GM21825 (cell line): ENCODE measurements around the gene SLC15A4.
"Not testable (repeated sequence)": the region's sequence is repeated elsewhere in the genome, so short reads cannot be mapped to it uniquely, and the experiment has no call there.

Experiments used
- ATAC-seq: cut with Tn5 transposase; IDR thresholded peaks from one replicate; pipeline ENCODE4 v1.9.1; 2021; ENCODE audit warnings: mild to moderate bottlenecking, moderate library complexity; ENCODE audit not compliant: unreplicated experiment

Gene SLC15A4

DNA sequence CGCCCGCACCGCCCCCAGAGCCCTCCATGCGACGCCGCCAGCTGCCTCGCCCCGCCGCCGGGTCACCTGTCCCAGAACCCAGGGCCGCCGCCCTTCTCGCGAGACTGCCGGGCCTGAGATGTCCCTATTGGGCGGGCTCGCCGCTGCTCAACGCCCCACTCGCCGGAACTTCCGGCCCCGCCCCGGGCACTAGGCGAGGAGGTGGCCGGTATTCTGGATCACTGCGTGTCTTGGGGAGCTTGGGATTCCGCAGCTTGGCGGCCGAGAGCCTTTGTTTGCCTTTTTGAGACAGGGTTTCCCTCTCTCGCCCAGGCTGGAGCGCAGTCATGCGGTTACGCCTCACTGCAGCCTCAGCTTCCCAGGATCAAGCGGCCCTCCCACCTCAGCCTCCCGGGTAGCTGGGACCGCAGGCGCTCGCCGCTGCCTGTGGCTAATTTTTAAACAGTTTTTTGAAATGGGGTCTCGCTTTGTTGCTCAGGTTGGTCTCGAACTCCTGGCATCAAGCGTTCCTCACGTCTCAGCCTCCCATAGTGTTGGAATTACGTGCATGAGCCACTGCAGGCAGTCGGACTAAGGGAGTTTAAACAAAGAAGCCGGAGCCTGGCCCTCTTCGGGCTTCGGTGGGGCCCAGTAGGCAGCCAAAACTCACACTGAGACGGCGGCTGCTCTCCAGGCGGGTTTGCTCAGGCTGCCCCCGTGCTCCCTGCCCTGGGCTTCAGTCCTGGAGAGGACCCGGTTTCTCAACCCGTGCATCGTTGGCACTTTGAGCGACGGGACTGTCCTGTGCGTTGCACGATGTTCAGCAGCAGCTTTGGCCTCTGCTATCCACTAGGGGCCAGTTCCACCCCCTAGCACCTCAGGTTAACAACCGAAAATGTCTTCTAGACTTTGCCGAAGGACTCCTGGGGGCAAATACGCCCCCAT, at the start of gene SLC15A4:
Gene SLC15A4, minus strand, starts transcription at position 43 of the 924 bp plus-strand sequence. Its CDS starts 15 bp downstream, at position 28.
- peak; percentile 79 for ATAC-seq

DNA sequence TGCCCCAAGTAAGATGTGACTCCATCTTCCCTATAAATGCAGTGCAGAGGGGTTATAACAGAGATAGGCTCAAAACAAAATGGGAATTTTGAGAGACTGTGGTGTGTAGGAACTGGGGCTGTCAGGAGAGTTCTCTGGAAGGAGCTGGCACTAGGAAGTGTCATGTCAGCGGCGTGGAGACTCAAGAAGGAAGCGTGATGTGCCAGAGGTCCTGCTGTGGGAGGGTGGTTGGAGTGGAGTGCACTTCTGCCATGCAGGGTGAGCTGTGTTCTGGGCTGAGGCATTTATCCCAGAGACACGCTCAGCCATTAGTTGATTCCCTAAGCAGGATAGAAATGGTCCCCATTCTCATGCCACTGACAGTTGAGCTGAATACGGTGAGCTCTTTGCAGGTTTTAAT, 48.5 kb upstream of the SLC15A4 start:
- ATAC-seq = no peak

DNA sequence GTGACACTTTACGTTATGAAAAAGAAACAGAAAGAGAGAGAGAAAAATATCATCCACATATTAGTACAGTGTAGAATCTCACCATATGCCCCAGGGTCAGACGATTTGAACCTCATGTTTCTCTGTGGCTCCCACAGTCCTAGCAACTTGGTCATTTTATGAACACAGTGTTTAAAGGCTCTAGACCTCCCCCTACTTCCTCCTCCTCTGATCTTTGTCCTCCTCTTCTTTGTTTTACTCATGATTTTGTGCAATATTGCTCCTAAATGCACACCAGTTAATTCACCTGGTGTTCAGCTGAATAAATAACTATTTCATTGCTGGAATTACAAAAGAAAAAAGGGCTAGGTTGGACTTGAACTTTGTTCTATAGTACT, 47.7 kb upstream of the SLC15A4 start:
- ATAC-seq = no peak

DNA sequence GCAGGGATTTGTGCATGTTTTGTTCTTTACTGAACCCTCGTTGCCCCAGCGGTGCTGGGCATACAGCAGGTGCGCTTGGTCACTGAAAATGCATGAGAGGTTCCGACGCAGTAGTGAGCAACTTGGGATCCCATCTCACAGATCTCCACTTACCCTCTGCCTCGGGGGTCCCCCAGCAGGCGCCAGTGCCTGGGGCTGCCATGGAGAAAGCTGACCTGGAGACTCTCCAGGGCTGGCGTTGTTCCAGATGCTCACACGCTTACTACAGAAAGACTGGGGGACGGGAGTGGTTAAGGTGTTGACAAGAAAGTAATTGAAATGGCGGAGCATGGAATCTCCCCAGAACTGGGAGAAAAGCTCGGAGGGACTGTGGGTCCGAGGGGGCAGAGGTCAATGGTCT, 43.7 kb upstream of the SLC15A4 start:
- no peak for ATAC-seq

DNA sequence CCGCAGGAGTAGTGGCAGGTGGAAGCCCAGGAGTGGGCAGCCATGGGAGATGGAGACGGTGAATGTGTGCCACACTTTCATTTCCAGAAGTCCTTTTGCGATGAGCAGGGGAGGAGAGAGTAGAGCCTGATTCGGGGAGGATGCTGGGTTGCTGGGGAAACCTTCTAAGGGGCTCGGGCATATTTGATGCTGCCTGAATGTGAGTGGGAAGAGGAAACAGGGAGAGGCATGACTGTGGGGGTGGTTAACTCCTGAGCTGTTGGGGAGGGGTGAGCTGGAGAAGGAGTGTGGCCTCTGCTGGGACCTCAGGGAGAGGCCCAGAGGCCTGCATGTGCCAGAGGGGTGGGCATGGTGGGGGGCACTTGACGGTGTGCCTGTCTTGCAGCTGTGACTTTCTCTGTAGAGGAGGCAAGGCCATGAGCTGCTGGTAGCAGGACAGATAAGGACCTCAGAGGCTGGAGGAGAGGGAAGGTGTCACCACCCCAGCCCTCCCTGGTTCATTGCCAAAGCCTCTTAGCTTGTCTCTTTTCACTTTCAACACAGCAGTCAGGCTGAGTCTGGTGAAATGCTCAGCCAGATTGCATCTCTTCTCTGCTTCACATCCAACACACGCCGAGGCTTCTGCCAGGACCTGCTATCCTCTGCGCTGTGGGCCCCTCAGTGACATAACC, 40.9 kb upstream of the SLC15A4 start:
- no peak for ATAC-seq

DNA sequence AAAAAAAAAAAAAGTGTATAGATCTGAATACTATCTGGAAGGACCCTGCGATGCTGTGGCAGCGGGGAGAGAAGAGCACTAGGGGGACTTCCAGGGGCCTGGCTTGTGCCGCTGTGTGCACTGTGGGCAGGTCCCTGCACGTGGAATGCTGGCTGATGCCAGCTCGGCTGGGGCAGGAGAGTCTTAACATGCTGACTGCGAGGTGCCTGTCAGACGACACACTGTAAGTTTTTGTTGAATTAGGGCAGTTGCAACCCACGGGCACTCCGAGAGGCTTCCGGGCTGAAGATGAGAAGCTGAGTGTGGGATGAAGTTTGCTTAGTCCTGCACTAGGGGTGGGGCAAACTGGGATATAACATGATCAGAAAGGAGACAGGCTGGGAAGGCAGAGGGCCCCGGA, 40.2 kb upstream of the SLC15A4 start:
- no peak for ATAC-seq

DNA sequence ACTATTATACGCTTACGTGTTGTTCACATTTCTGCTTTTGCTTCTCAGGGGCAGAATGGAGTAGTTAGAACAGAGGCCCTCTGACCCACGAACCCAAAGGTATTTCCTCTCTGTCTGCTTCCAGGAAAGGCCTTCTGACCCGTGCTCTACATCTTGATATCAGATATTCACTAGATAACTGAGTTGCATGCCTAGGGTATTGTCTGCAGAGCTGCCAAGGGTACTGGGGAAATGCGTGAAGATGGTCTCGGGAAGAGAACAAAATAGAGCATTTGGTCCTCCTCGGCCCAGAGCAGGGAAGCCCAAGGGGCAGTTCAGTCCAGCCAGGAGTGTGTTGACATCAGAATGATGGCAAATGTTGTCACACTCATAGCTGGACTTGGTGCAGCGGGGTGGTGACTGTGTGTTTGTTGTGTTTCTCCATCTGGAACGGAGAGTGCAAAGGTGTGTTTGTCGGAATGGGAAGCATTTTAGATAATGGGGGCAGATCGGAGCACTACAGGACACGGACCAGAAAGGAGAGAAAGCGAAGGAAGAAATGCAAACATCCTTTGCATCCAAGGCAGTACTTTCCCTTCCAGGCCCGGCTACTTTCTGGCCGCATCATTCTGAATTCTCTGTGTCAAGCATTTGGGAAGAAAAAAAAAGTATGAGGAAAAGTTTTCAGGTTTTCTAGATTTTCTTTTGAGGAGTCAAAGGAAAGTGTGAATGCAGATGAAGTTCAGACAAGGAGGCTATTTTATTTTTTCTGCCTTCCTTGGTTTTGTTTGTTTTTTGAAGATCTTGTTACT, 37.7 kb upstream of the SLC15A4 start:
- ATAC-seq = no peak

DNA sequence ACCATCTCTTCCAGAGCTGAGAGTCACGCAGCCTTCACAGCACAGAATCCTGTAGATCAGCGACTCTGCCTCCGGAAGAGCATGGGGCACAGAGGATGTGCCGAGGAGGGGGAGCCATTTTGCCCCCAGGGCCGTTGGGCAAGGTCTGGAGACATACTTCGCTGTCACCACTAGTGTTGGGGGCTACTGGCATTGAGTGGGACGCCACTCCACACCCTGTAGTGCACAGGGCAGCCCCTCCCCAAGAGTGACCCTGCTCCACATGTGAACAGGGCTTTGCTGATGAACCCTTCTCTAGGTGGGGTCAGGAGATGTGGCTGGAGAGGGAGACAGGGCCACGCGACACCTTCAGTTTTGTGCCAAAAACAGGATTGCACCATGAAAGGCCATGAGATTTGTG, 35.6 kb upstream of the SLC15A4 start:
- ATAC-seq = no peak

DNA sequence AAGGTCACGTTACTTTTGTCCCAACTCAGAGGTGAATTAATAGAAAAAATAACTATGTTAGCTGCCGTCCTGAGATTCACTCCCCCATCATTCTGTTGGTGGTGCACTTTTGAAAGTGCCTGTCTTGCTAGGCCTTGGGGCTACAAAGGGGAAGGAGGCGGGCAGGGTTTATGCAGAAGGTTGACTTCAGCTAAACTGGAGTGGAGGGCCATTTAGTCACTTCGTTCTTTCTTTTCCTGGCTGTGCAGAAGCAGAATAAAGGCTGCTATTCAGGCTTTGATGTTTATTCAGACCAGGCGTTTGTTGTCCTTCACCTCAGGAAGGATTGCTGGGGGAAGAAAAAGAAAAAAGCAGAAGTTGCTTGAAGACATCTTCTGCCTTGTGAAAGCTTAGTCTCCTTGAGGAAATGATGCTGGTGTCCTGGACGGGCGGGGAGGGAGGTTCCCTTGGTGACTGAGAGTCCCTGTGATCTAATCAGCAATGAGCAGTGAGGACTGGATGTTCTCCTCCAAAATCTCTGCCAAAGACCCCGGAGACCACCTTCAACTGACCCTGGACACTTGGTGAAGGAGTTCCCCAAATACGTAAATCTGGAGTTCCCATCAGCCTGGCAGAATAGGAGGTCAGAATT, 33.5 kb upstream of the SLC15A4 start:
- no peak for ATAC-seq

DNA sequence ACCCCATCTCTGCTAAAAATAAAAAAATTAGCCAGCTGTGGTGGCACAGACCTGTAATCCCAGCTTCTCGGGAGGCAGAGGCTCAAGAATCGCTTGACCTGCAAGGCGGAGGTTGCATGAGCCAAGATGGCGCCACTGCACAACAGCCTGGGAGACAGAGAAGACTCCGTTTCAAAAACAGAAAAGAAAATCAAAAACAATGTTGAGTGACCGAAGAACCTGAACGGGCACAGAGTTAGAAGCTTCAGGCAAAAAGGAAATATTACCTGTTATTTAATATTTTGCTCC, 33.0 kb upstream of the SLC15A4 start:
- no peak for ATAC-seq

DNA sequence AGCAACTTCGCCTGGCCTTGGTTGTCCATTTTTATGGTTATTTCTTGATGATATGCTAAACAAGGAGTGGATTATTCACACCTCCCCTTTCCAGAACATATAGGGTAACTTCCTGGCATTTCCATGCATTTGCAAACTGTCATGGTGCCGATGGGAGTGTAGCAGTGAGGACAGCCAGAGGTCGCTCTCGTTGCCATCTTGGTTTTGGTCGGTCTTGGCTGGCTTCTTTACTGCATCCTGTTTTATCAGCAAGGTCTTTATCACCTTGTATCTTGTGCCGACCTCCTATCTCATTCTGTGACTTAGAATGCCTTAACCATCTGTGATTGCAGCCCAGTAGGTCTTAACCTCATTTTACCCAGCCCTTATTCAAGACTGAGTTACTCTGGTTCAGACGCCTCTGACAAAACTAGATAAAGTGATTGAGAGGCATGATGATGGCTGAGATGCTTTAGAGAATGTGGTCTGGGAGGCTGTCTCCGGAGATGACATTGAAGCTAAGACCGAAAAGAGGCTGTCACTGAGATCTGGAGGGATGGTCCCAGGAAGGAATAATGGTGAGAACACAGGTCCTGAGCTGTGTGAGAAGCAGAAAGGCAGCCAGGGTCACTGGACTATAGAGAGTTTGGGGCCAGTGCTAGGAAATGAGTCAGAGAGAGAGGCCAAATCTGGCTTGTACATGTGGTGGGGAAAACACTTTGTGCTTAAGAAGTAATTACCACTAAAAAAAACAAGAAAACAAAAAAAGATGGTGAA, 32.5 kb upstream of the SLC15A4 start:
- ATAC-seq = no peak

DNA sequence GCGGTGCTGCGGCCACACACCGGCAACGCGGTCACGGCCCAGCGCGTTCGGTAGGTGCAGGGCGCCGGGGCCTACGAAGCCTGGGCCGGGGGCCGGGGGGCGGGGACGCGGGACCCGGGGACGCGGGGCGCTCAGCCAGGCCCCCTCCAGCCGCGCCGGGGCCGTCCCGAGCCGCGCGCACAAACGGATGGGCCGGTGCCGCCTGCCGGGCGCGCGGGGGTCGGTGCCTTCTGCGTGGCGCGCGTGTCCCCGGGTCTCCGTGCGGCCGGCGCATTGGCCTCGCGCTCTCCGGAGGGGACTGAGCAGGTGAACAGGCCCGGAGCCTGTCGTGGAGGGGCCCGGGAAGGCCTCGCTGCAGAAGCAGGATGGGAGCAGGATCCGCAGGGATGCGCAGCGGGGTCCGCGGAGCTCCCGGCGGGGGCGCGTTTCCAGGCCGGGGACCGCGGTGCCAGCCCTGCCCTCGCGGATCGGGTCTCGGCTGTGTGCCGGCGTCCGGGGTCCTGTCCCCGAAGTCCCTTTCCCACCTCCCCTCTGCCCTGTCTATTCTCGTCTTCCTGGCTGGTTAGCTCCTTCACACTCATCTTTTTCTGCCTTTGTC, 29.9 kb upstream of the SLC15A4 start:
- ATAC-seq = no peak

DNA sequence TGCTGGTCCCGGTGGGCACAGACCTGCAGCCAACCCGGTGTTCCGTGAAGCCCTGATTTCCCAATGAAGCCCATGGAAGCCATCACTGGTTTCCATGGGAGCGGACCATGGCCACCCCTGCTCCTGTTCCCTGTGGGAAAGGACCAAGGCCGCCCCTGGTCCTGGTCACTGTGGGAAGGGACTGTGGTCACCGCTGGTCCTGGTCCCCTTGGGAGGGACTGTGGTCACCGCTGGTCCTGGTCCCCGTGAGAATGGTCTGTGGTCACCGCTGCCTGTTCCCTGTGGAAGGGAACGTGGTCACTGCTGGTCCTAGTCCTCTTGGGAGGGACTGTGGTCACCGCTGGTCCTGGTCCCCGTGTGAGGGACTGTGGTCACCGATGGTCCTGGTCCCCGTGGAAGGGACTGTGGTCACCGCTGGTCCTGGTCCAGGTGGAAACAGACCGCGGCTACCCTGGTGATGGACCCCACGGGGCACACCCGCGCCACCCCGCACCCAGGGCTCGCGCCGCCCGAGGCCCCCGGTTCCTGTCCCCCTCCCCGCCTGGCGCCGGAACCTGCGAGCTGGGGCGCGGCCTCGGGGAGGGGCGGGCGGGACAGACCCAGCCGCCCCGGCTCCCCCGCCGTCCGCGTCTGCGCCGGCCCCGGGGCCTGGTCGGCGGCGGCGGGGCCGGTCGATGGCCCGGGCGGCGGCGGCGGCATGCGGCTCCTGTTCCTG, 29.3 kb upstream of the SLC15A4 start, which contains the start of gene GLT1D1:
Gene GLT1D1, plus strand, starts transcription at position 594 of the 715 bp plus-strand sequence. Its CDS starts 104 bp downstream, at position 698.
- ATAC-seq = no peak

DNA sequence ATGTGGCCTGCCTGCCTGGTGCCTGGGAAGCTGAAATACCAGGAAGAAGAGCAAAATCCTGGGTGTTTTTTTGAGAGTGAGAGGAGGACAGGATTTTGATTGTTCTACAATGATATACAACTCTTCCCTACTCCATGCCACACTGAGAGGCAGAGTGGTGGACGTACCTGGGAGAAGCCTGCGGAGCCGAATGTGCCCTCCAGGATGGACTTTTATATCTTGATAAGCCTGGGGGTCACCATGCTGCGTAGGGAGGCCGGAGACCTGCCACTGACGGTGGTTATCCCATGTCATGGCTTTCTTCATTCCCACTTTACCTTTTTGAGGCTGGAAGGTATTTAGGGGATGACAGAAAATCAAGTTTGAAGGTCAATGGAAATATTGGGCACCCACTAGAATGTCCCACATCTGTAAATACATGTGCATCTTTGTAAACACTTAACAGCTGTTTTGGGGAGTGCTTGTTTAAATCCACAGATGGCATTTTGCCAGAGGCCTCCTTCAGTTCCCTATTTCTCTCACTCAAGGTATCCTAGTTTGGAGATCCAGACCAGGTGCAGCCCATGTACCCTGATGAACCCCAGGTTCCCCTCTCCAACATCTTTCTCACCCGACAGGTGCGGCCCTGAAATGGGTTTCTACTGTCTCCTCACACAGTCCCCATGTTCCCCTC, 28.4 kb upstream of the SLC15A4 start:
- no peak for ATAC-seq

DNA sequence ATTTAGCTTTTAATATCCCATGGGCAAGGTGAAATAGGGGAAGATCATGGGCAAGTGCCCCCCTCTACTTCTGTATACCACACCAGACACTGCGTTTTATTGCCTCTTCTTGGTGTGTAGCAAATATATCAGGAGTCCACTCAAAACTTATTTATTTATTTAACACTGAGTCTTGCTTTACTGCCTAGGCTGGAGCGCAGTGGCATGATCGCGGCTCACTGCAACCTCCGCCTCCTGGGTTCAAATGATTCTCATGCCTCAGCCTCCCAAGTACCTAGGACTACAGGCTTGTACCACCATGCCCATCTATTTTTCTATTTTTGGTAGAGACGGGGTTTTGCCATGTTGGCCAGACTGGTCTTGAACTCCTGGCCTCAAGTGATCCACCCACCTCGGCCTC, 27.7 kb upstream of the SLC15A4 start:
- not testable (repeated sequence) for ATAC-seq

DNA sequence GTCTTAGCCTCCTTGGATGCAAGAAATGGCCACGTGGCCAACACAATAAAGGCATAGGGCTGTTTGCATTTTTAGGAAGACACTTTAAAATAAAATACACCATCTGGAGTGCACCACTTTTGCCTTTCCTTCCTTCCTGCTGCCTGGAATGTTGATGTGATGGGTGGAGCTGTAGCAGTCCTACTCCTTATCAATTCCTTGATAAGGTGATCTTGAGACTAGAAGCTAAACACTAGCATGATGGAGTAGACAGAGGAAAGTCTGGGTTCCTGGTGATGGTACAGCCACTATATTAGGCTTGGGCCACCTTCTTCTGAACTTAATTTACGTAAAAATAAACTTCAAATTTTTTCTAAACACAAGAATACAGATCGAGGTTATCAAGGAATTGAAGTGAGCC, 26.6 kb upstream of the SLC15A4 start:
- no peak for ATAC-seq

DNA sequence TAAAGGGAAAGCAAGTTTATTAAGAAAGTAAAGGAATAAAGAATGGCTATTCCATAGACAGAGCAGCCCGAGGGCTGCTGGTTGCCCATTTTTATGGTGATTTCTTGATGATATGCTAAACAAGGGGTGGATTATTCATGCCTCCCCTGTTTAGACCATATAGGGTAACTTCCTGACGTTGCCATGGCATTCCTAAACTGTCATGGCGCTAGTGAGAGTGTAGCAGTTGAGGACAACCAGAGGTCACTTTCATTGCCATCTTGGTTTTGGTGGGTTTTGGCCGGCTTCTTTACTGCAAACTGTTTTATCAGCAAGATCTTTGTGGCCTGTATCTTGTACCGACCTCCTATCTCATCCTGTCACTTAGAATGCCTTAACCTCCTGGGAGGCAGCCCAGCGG, 26.0 kb upstream of the SLC15A4 start:
- not testable (repeated sequence) for ATAC-seq

DNA sequence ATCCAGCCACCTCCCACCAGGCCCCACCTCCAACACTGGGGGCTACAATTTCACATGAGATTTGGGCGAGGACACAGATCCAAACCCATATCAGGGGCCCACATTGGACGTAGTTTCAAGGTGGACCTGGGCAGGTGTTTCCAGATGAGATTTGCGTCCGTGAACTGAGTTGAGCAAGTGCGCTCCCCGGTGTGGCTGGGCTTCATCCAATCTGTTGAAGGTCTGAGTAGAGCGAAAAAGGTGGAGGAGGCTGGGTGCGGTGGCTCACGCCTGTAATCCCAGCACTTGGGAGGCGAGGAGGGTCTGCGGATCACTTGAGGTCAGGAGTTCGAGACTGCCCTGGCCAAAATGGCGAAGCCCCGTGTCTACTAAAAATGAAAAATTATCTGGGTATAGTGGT, 24.6 kb upstream of the SLC15A4 start:
- ATAC-seq = no peak

DNA sequence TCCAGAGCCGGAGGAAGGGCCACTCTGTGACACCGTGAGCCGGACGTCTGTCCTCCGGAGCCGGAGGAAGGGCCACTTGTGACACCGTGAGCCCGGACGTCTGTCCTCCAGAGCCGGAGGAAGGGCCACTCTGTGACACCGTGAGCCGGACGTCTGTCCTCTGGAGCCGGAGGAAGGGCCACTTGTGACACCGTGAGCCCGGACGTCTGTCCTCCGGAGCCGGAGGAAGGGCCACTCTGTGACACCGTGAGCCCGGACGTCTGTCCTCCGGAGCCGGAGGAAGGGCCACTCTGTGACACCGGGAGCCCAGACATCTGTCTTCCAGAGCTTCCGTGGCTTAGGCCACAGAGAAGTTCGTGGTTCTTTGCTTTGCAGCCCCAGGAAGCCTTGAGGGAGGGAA, 22.9 kb upstream of the SLC15A4 start:
- not testable (repeated sequence) for ATAC-seq
